Panc1 (cell line): Measurements from ENCODE around the gene FTO. TPM values are rescaled to one million over a fixed set of nuclear protein-coding genes. Genes with fewer than 3 reads are reported as not detected.
A peak's percentile ranks its signal among the peaks of the same experiment; 100 is the strongest.

Experiments used
- ATAC-seq: fragments of 200-7000 bp; cut with Tn5 transposase; 2 replicates; pipeline ENCODE4 v1.9.1; 2020; ENCODE audit warnings: mild to moderate bottlenecking, moderate library complexity
- BruUV-seq: library from RNA; stranded (reverse); fragments of 400-500 nt; replicated peaks from 2 replicates; lab custom pipeline; 2021; lab: Mats Ljungman, UMichigan
- CTCF ChIA-PET: fragments of 300-600 bp; sonication (Branson Sonifier 250); formaldehyde crosslinking; loops from one replicate; lab custom pipeline; 2022; ENCODE audit warnings: antibody characterized with exemption; lab: Charles Lee
- POLR2A ChIA-PET: fragments of 300-600 bp; sonication (Branson Sonifier 250); formaldehyde crosslinking; loops from one replicate; lab custom pipeline; 2022; ENCODE audit warnings: antibody characterized with exemption; lab: Charles Lee
- DNase-seq: peaks from one replicate; pipeline ENCODE4 v3.0.0-alpha.2; 2010; ENCODE audit warnings: low read depth, low spot score
- H3K27ac ChIP-seq: 2 replicates; pipeline ENCODE4 v1.5.1; 2011; ENCODE audit warnings: mild to moderate bottlenecking, low read length, inconsistent platforms
- H3K27me3 ChIP-seq: fragments of 200-500 bp; sonication (Bioruptor generic); 2 replicates; pipeline ENCODE4 v1.6.0; 2014; ENCODE audit warnings: low read length, inconsistent platforms; ENCODE audit not compliant: control insufficient read depth, insufficient read depth
- H3K36me3 ChIP-seq: fragments of 200-500 bp; sonication (Bioruptor generic); 2 replicates; pipeline ENCODE4 v1.5.1; 2014; ENCODE audit warnings: inconsistent platforms, mild to moderate bottlenecking, low read length, moderate library complexity; ENCODE audit not compliant: control insufficient read depth, insufficient read depth
- H3K4me1 ChIP-seq: 2 replicates; pipeline ENCODE4 v1.5.1; 2011; ENCODE audit warnings: inconsistent platforms, mild to moderate bottlenecking, low read length, moderate library complexity; ENCODE audit not compliant: control insufficient read depth, insufficient read depth
- H3K4me3 ChIP-seq, 2 experiments: 2 replicates each; pipeline ENCODE4 v1.5.1; 2011 to 2012; ENCODE audit warnings: low read depth in 2 of 2, low read length in 2 of 2, mild to moderate bottlenecking in 2 of 2, inconsistent platforms in 1 of 2, moderate library complexity in 1 of 2
- H3K9me3 ChIP-seq: fragments of 200-500 bp; sonication (Bioruptor generic); 2 replicates; pipeline ENCODE4 v1.5.1; 2014; ENCODE audit warnings: low read depth, mild to moderate bottlenecking, inconsistent platforms, low read length, moderate library complexity; ENCODE audit not compliant: control insufficient read depth, insufficient read depth
- POLR2AphosphoS5 ChIP-seq: IDR thresholded peaks from 2 replicates; pipeline ENCODE4 v1.6.1; 2012; ENCODE audit warnings: mild to moderate bottlenecking, low read depth, low read length, moderate library complexity
- SIN3A ChIP-seq: IDR thresholded peaks from 2 replicates; pipeline ENCODE4 v1.6.1; 2012; ENCODE audit warnings: low read depth, mild to moderate bottlenecking, low read length, moderate library complexity, borderline replicate concordance; ENCODE audit not compliant: insufficient read depth
- TCF7L2 ChIP-seq: IDR thresholded peaks from 2 replicates; pipeline ENCODE4 v1.6.1; 2011; ENCODE audit warnings: mild to moderate bottlenecking, low read depth, low read length, inconsistent platforms
- in situ Hi-C: cut with HindIII; loops from 2 replicates; pipeline ENCODE4 v1.10.0; 2016; ENCODE audit warnings: low sequenced_read_pairs, low pct_unique_long_range_greater_than_20kb
- intact Hi-C: fragments of 100-400 bp; cut with micrococcal nuclease; formaldehyde crosslinking; loops from one replicate; pipeline ENCODE4 v1.10.0; 2022; ENCODE audit not compliant: unreplicated experiment
- total RNA-seq: library from RNA; stranded (reverse); gene quantifications from one replicate; pipeline ENCODE4 v1.2.1, GENCODE V29; 2021; ENCODE audit not compliant: unreplicated experiment
- TF ChIP-seq, protein P1 (sequence below), 2 experiments: IDR thresholded peaks; 2 replicates each; pipeline ENCODE4 v1.6.1; 2011 to 2012; ENCODE audit warnings: low read depth in 2 of 2, control low read depth in 1 of 2, low read length in 1 of 2, mild to moderate bottlenecking in 1 of 2, moderate library complexity in 1 of 2; ENCODE audit not compliant: insufficient read depth in 1 of 2
- TF ChIP-seq, protein P2 (sequence below): fragments of 450-650 bp; IDR thresholded peaks from 2 replicates; pipeline ENCODE4 v1.5.1; 2017; ENCODE audit warnings: mild to moderate bottlenecking

The FTO gene
- total RNA-seq, 1 experiment from 2014 or later = 38.2 TPM

DNA sequence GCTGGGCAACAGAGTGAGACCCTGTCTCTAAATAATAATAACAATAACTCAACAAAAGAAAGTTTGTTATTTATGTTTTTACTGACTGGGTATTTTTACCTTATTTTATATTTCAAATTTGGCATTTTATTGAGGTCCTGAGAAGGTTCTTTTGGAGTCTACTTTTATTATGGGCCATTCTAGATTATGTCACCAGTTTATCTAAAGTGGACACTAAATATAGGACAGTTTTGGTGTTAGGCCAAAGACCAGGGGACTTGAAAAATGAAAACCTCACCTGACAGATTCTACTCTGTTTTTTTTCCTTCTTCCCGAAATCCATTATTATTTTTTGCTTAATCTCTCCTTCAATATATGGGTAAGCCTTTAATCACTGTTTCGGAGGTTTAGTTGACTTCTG is 8.1 kb downstream of the FTO start:
- TF ChIP-seq, protein P1, sequence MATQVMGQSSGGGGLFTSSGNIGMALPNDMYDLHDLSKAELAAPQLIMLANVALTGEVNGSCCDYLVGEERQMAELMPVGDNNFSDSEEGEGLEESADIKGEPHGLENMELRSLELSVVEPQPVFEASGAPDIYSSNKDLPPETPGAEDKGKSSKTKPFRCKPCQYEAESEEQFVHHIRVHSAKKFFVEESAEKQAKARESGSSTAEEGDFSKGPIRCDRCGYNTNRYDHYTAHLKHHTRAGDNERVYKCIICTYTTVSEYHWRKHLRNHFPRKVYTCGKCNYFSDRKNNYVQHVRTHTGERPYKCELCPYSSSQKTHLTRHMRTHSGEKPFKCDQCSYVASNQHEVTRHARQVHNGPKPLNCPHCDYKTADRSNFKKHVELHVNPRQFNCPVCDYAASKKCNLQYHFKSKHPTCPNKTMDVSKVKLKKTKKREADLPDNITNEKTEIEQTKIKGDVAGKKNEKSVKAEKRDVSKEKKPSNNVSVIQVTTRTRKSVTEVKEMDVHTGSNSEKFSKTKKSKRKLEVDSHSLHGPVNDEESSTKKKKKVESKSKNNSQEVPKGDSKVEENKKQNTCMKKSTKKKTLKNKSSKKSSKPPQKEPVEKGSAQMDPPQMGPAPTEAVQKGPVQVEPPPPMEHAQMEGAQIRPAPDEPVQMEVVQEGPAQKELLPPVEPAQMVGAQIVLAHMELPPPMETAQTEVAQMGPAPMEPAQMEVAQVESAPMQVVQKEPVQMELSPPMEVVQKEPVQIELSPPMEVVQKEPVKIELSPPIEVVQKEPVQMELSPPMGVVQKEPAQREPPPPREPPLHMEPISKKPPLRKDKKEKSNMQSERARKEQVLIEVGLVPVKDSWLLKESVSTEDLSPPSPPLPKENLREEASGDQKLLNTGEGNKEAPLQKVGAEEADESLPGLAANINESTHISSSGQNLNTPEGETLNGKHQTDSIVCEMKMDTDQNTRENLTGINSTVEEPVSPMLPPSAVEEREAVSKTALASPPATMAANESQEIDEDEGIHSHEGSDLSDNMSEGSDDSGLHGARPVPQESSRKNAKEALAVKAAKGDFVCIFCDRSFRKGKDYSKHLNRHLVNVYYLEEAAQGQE (IDR thresholded peaks at IDR 0.05; ENCODE audit: insufficient read depth in 1 of 2, low read depth in 2 of 2, low read length in 1 of 2) = no peak
- TF ChIP-seq, protein P2, sequence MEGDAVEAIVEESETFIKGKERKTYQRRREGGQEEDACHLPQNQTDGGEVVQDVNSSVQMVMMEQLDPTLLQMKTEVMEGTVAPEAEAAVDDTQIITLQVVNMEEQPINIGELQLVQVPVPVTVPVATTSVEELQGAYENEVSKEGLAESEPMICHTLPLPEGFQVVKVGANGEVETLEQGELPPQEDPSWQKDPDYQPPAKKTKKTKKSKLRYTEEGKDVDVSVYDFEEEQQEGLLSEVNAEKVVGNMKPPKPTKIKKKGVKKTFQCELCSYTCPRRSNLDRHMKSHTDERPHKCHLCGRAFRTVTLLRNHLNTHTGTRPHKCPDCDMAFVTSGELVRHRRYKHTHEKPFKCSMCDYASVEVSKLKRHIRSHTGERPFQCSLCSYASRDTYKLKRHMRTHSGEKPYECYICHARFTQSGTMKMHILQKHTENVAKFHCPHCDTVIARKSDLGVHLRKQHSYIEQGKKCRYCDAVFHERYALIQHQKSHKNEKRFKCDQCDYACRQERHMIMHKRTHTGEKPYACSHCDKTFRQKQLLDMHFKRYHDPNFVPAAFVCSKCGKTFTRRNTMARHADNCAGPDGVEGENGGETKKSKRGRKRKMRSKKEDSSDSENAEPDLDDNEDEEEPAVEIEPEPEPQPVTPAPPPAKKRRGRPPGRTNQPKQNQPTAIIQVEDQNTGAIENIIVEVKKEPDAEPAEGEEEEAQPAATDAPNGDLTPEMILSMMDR = no peak
- no peak for TF ChIP-seq SIN3A
- no peak for TF ChIP-seq POLR2AphosphoS5
- no peak for TF ChIP-seq TCF7L2
- BruUV-seq = no TSS peak
- Histone ChIP-seq H3K4me1 (peaks cover 5% of the 10 kb centered on the region; the same call in 1 of the 2 replicates), H3K36me3 (no peaks in the 10 kb centered on the region), H3K27me3 (no peaks in the 10 kb centered on the region), H3K4me3 (no peak overlapping the region), H3K9me3 (no peaks in the 10 kb centered on the region), H3K27ac (no peak overlapping the region)
- ChIA-PET CTCF (no interaction called here), POLR2A (no interaction called here)
- intact Hi-C loops (no loop called here), in situ Hi-C loops (no loop called here)
- no peak for ATAC-seq
- DNase-seq = no peak

DNA sequence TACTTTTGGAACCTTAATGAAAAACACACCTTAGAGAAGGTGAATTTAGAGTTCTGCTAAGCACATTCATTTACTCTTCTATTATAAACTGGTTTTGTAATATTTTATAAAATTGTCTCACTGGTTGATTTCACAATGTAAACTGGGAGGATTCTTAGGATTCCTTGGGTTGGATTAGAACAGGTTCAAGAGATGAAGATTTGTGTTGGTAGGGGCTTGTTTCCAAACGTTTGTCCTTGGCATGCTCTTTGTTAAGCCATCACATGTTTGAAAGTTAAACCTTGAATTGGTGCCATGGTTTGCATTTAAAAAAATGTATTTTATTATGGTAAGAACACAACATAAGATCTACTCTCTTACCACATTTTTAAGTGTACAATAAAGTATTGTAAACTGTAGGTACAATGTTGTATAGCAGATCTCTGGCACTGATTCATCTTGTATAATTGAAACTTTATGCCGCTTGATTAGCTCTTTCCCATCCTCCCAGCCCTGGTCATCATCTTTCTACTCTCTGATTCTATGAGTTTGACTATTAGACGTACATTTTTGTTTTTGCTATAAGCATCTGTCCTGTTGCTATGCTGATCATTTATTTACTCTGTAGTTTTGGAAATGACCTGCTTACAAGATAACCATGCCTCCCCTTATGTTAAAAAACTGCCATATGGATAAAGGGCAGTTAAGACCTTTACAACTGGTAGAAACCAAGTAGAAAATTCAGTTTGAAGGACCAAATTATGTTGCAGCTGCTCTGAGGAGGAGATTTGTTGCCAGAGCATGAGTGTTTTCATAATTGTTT is 9.6 kb downstream of the FTO start:
- Histone ChIP-seq H3K27me3 (no peaks in the 10 kb centered on the region), H3K36me3 (no peaks in the 10 kb centered on the region), H3K4me1 (peaks cover 13% of the 10 kb centered on the region; the same call in 1 of the 2 replicates), H3K4me3 (no peak overlapping the region), H3K27ac (peak overlapping the region; percentile 48; the same call in 1 of the 2 replicates), H3K9me3 (no peaks in the 10 kb centered on the region)
- intact Hi-C loops = no loop called here
- TF ChIP-seq, protein P1 (IDR thresholded peaks at IDR 0.05; ENCODE audit: insufficient read depth in 1 of 2, low read depth in 2 of 2, low read length in 1 of 2) = no peak
- no peak for TF ChIP-seq SIN3A
- TF ChIP-seq TCF7L2 = no peak
- no peak for TF ChIP-seq POLR2AphosphoS5
- TF ChIP-seq, protein P2 = no peak
- no peak for ATAC-seq
- ChIA-PET CTCF (no interaction called here), POLR2A (no interaction called here)
- no peak for DNase-seq
- no TSS peak for BruUV-seq
- in situ Hi-C loops = no loop called here
